ENCODE measurements around the gene IL13.
A peak's percentile ranks its signal among the peaks of the same experiment; 100 is the strongest.

The IL13 gene

GRCh38 chr5:132640613-132641012 is 17.4 kb upstream of the IL13 start:
- Histone ChIP-seq H3K18ac (ENCODE audit: low read length) (no peak overlapping the region), H3K36me3 (ENCODE audit: control insufficient read depth in 1 of 2, insufficient read depth in 2 of 2, low read length in 2 of 2) (peaks cover 11 to 19% of the 10 kb centered on the region in 2 experiments), H3K4ac (ENCODE audit: low read depth, low read length) (no peak overlapping the region), H3K4me2 (ENCODE audit: low read length) (no peak overlapping the region), H2BK12ac (ENCODE audit: low read length) (no peak overlapping the region), H3K79me2 (ENCODE audit: control insufficient read depth, insufficient read depth, low read length, poor library complexity) (no peaks in the 10 kb centered on the region), H3K23ac (ENCODE audit: low read length) (no peak overlapping the region), H4K91ac (ENCODE audit: low read depth, low read length) (no peak overlapping the region), H3K4me1 (ENCODE audit: control insufficient read depth in 1 of 2, insufficient read depth in 2 of 2, low read length in 2 of 2) (no peaks in the 10 kb centered on the region), H2AK5ac (ENCODE audit: low read length) (no peak overlapping the region), H2BK120ac (ENCODE audit: insufficient read depth, low read length, poor library complexity) (no peak overlapping the region), H3K9me3 (ENCODE audit: insufficient read depth, low read depth, low read length) (no peaks in the 10 kb centered on the region), H4K8ac (ENCODE audit: low read depth, low read length) (no peak overlapping the region), H3K27ac (ENCODE audit: low read depth, low read length) (no peak overlapping the region), H2AFZ (ENCODE audit: insufficient read depth, low read length, poor library complexity) (no peak overlapping the region), H3K14ac (ENCODE audit: low read length) (no peak overlapping the region), H4K12ac (ENCODE audit: low read depth, low read length) (no peak overlapping the region), H2BK5ac (ENCODE audit: low read depth, low read length, poor library complexity) (no peak overlapping the region), H3K9ac (ENCODE audit: low read length) (no peak overlapping the region), H3K79me1 (ENCODE audit: low read length) (no peaks in the 10 kb centered on the region), H3K4me3 (ENCODE audit: low read depth, low read length) (no peak overlapping the region), H3K27me3 (ENCODE audit: insufficient read depth, low read length) (no peaks in the 10 kb centered on the region)
- DNase-seq, result peak in 1 of 2 donors; percentile 2
- no CpG with 5 or more reads among the region's 4 CpGs for WGBS (ENCODE audit: extremely low coverage, insufficient coverage, insufficient read length)

GRCh38 chr5:132641241-132641723 is 16.7 kb upstream of the IL13 start:
- Histone ChIP-seq H3K18ac (ENCODE audit: low read length) (no peak overlapping the region), H3K4ac (ENCODE audit: low read depth, low read length) (no peak overlapping the region), H4K12ac (ENCODE audit: low read depth, low read length) (no peak overlapping the region), H4K91ac (ENCODE audit: low read depth, low read length) (no peak overlapping the region), H3K23ac (ENCODE audit: low read length) (no peak overlapping the region), H3K27ac (ENCODE audit: low read depth, low read length) (no peak overlapping the region), H3K27me3 (ENCODE audit: insufficient read depth, low read length) (no peaks in the 10 kb centered on the region), H4K8ac (ENCODE audit: low read depth, low read length) (no peak overlapping the region), H2AK5ac (ENCODE audit: low read length) (no peak overlapping the region), H3K4me2 (ENCODE audit: low read length) (no peak overlapping the region), H3K79me1 (ENCODE audit: low read length) (no peaks in the 10 kb centered on the region), H3K9ac (ENCODE audit: low read length) (no peak overlapping the region), H3K79me2 (ENCODE audit: control insufficient read depth, insufficient read depth, low read length, poor library complexity) (no peaks in the 10 kb centered on the region), H2AFZ (ENCODE audit: insufficient read depth, low read length, poor library complexity) (no peak overlapping the region), H3K4me1 (ENCODE audit: control insufficient read depth in 1 of 2, insufficient read depth in 2 of 2, low read length in 2 of 2) (no peaks in the 10 kb centered on the region), H2BK5ac (ENCODE audit: low read depth, low read length, poor library complexity) (no peak overlapping the region), H3K14ac (ENCODE audit: low read length) (no peak overlapping the region), H3K4me3 (ENCODE audit: low read depth, low read length) (no peak overlapping the region), H3K9me3 (ENCODE audit: insufficient read depth, low read depth, low read length) (no peaks in the 10 kb centered on the region), H2BK120ac (ENCODE audit: insufficient read depth, low read length, poor library complexity) (no peak overlapping the region), H3K36me3 (ENCODE audit: control insufficient read depth in 1 of 2, insufficient read depth in 2 of 2, low read length in 2 of 2) (peaks cover 11 to 19% of the 10 kb centered on the region in 2 experiments), H2BK12ac (ENCODE audit: low read length) (no peak overlapping the region)
- no CpG with 5 or more reads among the region's 3 CpGs for WGBS (ENCODE audit: extremely low coverage, insufficient coverage, insufficient read length)
- DNase-seq, result peak; percentile 60 to 78

- no peak overlapping the region for H3K23ac ChIP-seq (ENCODE audit: low read length)
- H3K4me2 ChIP-seq (ENCODE audit: low read length), result no peak overlapping the region
- H3K27me3 ChIP-seq (ENCODE audit: insufficient read depth, low read length), result no peaks in the 10 kb centered on the region
- WGBS (ENCODE audit: extremely low coverage, insufficient coverage, insufficient read length), result no CpG with 5 or more reads among the region's 3 CpGs
- no peak overlapping the region for H3K27ac ChIP-seq (ENCODE audit: low read depth, low read length)
- H3K79me2 ChIP-seq (ENCODE audit: control insufficient read depth, insufficient read depth, low read length, poor library complexity), result no peaks in the 10 kb centered on the region
- H3K18ac ChIP-seq (ENCODE audit: low read length), result no peak overlapping the region
- H4K8ac ChIP-seq (ENCODE audit: low read depth, low read length), result no peak overlapping the region
- no peak overlapping the region for H4K91ac ChIP-seq (ENCODE audit: low read depth, low read length)
- DNase-seq, result no peak
- no peak overlapping the region for H2AFZ ChIP-seq (ENCODE audit: insufficient read depth, low read length, poor library complexity)
- no peak overlapping the region for H2BK5ac ChIP-seq (ENCODE audit: low read depth, low read length, poor library complexity)
- no peaks in the 10 kb centered on the region for H3K4me1 ChIP-seq (ENCODE audit: control insufficient read depth in 1 of 2, insufficient read depth in 2 of 2, low read length in 2 of 2)
- H3K4ac ChIP-seq (ENCODE audit: low read depth, low read length), result no peak overlapping the region
- H2AK5ac ChIP-seq (ENCODE audit: low read length), result no peak overlapping the region
- no peak overlapping the region for H2BK120ac ChIP-seq (ENCODE audit: insufficient read depth, low read length, poor library complexity)
- H3K14ac ChIP-seq (ENCODE audit: low read length), result no peak overlapping the region
- H3K9me3 ChIP-seq (ENCODE audit: insufficient read depth, low read depth, low read length), result no peaks in the 10 kb centered on the region
- no peak overlapping the region for H3K4me3 ChIP-seq (ENCODE audit: low read depth, low read length)
- H4K12ac ChIP-seq (ENCODE audit: low read depth, low read length), result no peak overlapping the region
- no peak overlapping the region for H2BK12ac ChIP-seq (ENCODE audit: low read length)
- H3K9ac ChIP-seq (ENCODE audit: low read length), result no peak overlapping the region
- no peaks in the 10 kb centered on the region for H3K79me1 ChIP-seq (ENCODE audit: low read length)
- peaks cover 11 to 19% of the 10 kb centered on the region in 2 experiments for H3K36me3 ChIP-seq (ENCODE audit: control insufficient read depth in 1 of 2, insufficient read depth in 2 of 2, low read length in 2 of 2)
These were observed 16.1 kb upstream of the IL13 start for GRCh38 chr5:132641841-132642240.

- H4K91ac ChIP-seq (ENCODE audit: low read depth, low read length), result no peak overlapping the region
- no peak overlapping the region for H3K14ac ChIP-seq (ENCODE audit: low read length)
These were observed 13.8 kb upstream of the IL13 start for GRCh38 chr5:132644177-132644576.

More at GRCh38 chr5:132644177-132644576, 13.8 kb upstream of the IL13 start:
- no peak overlapping the region for H3K23ac ChIP-seq (ENCODE audit: low read length)
- H3K4ac ChIP-seq (ENCODE audit: low read depth, low read length), result no peak overlapping the region
- H3K36me3 ChIP-seq (ENCODE audit: control insufficient read depth in 1 of 2, insufficient read depth in 2 of 2, low read length in 2 of 2), result peaks cover 4 to 12% of the 10 kb centered on the region in 2 experiments
- H2AFZ ChIP-seq (ENCODE audit: insufficient read depth, low read length, poor library complexity), result no peak overlapping the region
- no peaks in the 10 kb centered on the region for H3K79me2 ChIP-seq (ENCODE audit: control insufficient read depth, insufficient read depth, low read length, poor library complexity)
- no peaks in the 10 kb centered on the region for H3K9me3 ChIP-seq (ENCODE audit: insufficient read depth, low read depth, low read length)
- no peak for DNase-seq
- no peak overlapping the region for H3K27ac ChIP-seq (ENCODE audit: low read depth, low read length)
- H2BK120ac ChIP-seq (ENCODE audit: insufficient read depth, low read length, poor library complexity), result no peak overlapping the region
- no peaks in the 10 kb centered on the region for H3K79me1 ChIP-seq (ENCODE audit: low read length)
- no peak overlapping the region for H2AK5ac ChIP-seq (ENCODE audit: low read length)
- no peak overlapping the region for H2BK12ac ChIP-seq (ENCODE audit: low read length)
- H3K9ac ChIP-seq (ENCODE audit: low read length), result no peak overlapping the region
- H2BK5ac ChIP-seq (ENCODE audit: low read depth, low read length, poor library complexity), result no peak overlapping the region
- H3K18ac ChIP-seq (ENCODE audit: low read length), result no peak overlapping the region
- H3K4me3 ChIP-seq (ENCODE audit: low read depth, low read length), result no peak overlapping the region
- H3K27me3 ChIP-seq (ENCODE audit: insufficient read depth, low read length), result no peaks in the 10 kb centered on the region
- H3K4me1 ChIP-seq (ENCODE audit: control insufficient read depth in 1 of 2, insufficient read depth in 2 of 2, low read length in 2 of 2), result no peaks in the 10 kb centered on the region
- H3K4me2 ChIP-seq (ENCODE audit: low read length), result no peak overlapping the region
- H4K12ac ChIP-seq (ENCODE audit: low read depth, low read length), result no peak overlapping the region
- no peak overlapping the region for H4K8ac ChIP-seq (ENCODE audit: low read depth, low read length)
